GM18511 (cell line): Measurements from ENCODE around the gene ALDH16A1.
A peak's percentile ranks its signal among the peaks of the same experiment; 100 is the strongest.

ENCODE experiments used
- ATAC-seq: cut with Tn5 transposase; IDR thresholded peaks from one replicate; pipeline ENCODE4 v1.9.1; 2021; ENCODE audit warnings: mild to moderate bottlenecking, moderate library complexity; ENCODE audit not compliant: unreplicated experiment

Gene ALDH16A1

DNA sequence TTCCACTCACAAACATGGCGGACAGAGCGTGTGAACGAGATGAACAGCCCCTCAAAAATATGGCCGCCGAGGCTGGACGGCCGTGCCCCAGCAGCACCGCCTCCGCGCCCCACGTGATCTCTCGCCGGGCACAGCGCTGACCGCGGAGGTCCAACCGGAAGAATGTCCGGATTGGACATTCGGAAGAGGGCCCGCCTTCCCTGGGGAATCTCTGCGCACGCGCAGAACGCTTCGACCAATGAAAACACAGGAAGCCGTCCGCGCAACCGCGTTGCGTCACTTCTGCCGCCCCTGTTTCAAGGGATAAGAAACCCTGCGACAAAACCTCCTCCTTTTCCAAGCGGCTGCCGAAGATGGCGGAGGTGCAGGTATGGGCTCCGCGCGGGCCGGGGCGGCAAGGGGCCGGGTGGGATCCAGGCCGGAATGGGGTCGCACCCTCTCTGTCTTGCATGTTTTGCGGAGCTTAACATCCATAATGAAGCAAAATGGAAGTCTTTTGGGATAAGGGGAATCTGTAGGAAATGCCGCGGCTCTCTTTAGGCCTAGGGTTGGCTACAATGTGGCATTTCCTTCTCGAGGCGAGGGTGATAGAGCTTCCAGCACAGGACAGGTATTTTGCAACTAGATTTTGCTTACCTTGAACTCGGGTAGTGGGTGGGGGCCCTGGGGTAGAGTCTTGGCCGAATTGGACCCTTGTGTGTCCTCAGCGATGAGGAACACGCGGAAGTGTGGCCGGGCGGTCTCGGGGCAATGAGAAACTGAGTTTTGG lies 34.4 kb downstream of the ALDH16A1 start, which contains the start of gene RPL13A:
TSS of gene RPL13A (plus strand) at position 332 of the 769 bp plus-strand sequence. CDS start at position 354, 22 bp downstream.
- peak; percentile 91 for ATAC-seq

DNA sequence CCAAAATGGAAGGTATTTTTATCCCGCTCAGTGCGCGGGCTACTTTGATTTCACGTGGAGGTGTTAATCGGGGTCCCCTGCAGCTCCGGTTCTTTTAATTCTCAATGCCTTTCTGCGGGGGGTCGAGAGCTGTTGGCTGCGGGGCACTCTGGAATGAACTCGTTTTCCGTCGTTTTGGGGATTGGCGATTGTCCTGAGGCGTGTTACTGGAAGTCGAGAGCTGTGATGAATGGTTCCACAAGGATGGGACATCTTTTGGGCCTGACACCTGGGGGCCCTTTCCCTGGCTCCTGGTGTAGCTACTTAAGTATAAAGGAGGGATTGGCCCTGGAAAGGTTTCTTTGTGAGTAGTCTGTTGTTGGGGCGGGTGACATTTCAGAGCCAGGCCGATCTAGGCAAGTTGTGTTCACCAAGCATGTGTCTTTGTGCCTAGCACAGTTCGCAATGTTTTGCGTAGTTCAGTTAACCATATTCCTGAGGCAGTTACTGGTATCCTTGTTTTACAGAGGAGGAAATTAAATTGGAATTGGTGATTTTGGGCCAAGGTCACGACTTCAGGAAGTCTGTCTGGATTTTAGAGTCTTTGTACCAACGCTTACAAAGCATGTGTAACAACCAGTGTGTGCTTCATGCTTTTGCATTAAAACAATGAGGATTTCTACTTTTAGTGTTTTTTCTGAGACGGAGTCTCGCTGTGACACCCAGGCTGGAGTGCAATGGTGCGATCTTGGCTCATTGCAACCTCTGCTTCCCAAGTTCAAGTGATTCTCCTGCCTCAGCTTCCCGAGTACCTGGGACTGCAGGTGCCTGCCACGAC lies 35.2 kb downstream of the ALDH16A1 start:
- no peak for ATAC-seq

DNA sequence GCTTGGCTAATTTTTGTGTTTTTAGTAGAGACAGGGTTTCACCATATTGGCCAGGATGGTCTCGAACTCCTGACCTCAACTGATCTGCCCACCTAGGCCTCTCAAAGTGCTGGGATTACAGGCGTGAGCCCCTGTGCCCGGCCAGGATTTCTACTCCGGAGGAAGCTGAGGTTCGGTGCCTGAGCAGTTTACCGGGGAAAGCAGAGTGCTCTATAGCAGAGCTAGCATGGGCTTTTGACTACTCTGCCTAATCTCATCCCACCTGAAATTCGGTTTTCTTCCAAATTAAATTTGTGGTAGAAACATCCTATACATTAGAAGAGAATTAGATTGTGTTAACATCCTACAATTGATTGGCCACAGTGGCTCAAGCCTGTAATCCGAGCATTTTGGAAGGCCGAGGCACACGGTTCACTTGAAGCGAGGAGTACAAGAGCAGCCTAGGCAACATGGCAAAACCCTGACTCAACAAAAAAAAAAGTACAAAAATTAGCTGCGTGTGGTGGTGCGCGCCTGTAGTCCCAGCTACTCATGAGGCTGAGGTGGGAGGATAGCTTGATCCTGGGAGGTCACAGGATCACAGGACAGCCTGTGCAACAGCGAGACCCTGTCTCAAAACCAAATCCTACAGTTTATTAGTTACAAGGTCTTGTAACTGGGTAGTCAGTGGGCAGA lies 36.0 kb downstream of the ALDH16A1 start:
- no peak for ATAC-seq

DNA sequence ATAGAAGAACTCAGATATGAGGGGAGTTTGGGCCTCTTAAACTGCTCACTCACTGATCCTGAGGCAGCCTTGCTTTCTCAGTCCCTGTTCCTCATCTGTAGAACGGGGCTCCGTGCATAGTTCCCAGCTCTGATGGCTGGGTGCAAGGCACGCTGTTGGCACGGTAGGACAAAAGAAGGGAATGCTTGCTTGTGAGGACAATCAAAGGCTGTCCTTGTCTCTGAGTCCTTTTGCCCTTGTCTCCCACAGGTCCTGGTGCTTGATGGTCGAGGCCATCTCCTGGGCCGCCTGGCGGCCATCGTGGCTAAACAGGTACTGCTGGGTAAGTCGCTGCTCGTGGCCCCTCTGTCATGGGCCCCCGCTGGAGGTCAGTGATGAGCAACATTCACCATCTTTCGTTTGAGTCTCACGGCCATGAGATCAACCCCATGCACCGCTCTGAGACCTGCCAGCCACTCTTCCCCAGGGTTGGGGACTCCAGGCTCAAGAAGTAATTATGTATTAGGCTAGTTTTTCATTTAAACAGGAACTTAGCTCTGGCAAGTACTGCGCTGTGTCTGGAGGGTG lies 36.7 kb downstream of the ALDH16A1 start:
- no peak for ATAC-seq

DNA sequence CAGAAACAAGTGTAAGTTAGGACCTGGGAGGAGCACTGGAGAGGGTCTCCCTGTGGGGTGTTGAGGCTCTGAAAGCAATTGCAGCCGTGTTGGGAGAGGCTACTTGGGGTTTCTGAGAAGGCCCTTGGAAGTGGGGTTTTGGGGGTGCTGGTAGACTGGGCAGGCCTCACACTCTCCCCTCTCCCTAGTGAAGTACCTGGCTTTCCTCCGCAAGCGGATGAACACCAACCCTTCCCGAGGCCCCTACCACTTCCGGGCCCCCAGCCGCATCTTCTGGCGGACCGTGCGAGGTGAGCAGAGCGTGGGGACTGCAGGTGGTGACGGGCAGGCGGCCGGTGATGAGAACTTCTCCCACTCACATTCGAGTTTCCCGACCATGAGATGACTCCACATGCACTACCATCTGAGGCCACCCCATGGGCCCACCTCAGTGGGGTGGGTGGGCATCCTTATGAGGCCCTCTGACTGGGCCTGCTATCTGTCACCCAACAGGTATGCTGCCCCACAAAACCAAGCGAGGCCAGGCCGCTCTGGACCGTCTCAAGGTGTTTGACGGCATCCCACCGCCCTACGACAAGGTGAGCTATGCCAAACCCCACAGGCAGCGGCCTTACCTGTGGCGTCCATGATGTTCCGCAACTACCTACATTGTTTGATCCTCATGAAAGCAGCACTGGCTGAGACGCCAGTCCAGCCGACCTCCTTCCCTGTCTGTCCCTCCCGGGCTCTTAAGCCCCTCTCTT lies 37.4 kb downstream of the ALDH16A1 start:
- no peak for ATAC-seq

DNA sequence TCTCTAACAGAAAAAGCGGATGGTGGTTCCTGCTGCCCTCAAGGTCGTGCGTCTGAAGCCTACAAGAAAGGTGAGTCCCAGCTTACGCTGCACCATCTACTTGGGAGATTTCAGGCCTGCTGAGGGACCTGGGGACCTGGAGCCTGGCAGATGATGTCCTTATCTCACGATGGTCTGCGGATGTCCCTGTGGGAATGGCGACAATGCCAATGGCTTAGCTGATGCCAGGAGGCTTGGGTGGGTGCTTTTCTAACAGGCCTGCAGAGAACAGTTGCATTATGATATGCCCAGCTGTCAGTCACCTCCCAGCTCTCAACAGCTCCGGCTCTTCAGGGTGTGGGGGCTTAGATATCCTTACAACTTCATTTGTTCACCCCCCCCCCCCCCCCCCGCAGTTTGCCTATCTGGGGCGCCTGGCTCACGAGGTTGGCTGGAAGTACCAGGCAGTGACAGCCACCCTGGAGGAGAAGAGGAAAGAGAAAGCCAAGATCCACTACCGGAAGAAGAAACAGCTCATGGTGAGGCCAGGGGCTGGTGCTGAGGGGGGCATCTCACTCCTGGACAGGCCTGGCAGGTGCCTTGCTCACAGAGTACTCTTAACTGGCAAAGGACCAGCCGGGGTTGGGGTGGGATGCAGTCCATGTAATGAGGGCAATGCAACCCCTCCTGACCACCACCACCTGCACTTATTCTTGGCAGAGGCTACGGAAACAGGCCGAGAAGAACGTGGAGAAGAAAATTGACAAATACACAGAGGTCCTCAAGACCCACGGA lies 38.2 kb downstream of the ALDH16A1 start:
- no peak for ATAC-seq

DNA sequence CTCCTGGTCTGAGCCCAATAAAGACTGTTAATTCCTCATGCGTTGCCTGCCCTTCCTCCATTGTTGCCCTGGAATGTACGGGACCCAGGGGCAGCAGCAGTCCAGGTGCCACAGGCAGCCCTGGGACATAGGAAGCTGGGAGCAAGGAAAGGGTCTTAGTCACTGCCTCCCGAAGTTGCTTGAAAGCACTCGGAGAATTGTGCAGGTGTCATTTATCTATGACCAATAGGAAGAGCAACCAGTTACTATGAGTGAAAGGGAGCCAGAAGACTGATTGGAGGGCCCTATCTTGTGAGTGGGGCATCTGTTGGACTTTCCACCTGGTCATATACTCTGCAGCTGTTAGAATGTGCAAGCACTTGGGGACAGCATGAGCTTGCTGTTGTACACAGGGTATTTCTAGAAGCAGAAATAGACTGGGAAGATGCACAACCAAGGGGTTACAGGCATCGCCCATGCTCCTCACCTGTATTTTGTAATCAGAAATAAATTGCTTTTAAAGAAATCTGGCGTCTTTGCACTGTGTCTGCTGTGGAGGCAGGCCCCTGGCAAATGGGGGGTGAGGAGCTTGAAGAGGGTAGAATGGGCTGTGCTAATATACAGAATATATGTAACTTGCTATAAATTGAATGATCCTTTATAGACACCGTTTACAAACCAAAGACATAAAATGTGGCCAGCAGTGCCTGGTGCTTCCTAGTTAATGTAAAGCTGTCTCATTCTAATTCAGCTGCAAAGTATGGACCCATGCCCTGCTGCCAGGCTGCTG lies 39.0 kb downstream of the ALDH16A1 start:
- no peak for ATAC-seq

DNA sequence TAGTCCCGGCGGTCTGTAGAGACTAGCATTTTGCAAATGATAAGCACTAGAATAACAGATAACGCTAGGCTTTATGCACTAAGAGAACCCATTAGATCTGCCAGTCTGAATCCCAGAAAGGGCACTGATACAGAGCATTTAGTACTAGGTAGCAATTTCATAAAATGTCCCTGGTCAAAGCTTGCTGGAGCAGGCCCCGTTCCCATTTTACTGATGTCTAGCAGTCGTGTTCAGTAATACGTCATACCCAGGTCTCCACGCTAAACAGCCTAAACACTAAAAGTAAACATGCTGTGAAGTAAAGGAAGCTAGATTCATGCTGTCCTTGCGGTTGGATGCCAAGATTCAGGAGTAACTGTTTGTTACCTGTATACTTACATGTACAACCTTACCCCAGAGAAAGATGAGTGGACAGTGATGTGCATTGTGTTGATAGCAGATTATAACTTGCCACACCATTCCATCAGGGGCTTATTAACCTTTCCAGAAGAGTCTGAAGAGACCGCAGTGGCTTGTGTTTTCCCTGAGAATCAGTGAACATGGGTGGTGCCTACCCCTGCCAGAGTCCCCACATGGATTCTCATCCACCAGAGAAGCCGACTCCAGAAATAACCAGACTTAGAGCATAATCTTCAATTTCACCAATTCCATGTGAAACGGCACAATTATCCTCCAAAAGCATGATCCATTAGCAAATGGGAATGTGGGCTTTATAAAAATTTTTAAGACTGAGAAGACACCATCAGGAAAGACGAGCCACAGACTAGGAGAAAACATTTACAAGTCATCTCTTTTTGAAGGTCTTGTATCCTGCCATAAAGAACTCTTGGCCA lies 39.8 kb downstream of the ALDH16A1 start:
- no peak for ATAC-seq

DNA sequence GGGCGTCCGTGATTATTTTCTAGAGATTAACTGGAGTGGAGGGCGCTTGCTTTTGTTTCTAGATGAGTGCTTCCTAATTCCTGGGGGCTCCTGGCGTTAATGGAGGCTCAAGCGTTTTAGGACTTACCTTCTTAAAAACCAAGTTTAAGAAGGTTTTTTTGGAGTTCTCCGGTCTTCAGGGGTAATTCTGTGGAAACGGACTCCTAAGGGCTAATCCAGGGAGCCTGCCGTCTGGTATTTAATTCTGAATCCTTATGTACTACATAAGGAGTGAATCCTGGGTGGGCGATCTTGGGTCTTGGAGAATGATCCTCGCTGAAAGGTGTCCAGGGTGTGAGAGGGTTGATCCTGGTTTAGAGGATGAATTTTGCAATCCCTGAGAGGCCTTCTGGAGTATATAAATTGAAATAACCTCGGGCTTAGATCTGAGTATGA lies 43.6 kb downstream of the ALDH16A1 start:
- no peak for ATAC-seq

DNA sequence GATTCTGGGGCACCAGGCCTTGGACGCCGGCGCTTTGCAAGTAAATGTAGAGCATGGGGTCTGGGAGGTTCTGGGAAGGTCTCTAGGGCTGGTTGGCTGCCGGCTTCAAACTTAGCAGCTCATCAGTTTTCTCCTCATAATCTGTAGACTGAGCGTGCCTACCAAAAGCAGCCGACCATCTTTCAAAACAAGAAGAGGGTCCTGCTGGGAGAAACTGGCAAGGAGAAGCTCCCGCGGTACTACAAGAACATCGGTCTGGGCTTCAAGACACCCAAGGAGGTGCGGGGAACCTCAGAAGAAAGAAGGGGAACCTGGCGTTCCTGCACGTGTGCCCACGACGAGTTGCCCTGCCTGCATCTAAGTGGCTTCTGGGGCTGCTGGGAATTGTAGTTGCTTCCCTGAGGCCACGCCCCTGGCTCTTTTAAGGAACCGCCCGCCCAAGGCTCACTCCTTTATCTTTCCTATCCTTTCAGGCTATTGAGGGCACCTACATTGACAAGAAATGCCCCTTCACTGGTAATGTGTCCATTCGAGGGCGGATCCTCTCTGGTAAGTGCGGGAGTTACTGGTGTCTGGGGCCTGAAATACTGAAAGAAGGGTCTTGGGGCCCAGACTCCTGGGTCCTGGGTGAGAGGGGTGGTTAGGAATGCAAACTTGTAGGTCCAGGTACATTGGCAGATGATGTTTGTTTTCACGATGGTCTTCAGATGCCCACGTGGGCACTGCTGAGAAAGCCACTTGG lies 44.2 kb downstream of the ALDH16A1 start:
- ATAC-seq: no peak

DNA sequence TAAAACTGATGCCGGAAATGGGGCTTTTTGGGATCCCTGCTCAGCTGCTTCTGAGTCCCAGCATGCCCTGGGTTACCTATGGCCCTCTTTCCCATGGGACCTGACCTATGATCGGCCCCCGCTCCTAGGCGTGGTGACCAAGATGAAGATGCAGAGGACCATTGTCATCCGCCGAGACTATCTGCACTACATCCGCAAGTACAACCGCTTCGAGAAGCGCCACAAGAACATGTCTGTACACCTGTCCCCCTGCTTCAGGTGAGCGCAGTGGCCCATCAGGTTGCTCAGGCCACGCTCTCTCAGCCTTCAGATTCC lies 44.7 kb downstream of the ALDH16A1 start:
- no peak for ATAC-seq

DNA sequence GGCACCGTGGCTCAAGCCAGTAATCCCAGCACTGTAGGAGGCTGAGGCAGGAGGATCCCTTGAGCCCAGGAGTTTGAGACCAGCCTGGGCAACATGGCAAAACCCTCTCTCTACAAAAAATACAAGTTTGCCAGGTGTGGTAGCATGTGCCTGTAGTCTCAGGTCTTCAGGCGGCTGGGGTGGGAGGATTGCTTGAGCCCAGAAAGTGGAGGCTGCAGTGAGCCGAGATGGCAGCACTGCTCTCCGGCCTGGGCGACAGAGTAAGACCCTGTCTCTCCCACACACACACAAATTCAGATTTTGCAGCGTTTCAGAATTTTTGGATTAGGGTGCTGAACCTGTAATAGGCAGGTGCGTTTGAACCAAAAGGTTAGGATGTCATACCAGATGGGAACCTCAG lies 45.5 kb downstream of the ALDH16A1 start:
- no peak for ATAC-seq

DNA sequence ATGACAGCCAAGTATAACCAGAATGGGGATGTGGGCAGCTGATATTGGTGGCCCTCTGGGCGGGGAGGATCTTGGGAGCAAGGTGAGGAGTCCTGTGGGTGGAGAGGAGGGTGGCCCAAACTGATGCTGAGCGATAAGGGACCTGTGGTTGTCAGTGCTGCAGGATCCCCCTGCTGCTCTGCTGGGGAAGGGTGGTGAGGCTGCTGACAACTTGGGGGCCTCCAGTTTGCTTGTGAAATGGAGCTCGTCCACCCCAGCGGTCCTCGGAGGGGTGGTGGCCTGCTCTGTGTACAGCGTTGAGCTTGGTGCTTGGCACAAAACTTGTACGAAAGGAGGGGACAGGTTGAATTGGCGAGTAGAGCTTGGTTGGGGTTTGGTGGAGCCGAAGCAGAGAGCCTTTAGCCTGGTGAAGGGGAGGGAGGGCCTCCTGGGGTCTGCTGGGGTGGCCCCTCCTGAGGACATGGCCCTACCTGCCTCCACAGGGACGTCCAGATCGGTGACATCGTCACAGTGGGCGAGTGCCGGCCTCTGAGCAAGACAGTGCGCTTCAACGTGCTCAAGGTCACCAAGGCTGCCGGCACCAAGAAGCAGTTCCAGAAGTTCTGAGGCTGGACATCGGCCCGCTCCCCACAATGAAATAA lies 46.1 kb downstream of the ALDH16A1 start:
- ATAC-seq: no peak

DNA sequence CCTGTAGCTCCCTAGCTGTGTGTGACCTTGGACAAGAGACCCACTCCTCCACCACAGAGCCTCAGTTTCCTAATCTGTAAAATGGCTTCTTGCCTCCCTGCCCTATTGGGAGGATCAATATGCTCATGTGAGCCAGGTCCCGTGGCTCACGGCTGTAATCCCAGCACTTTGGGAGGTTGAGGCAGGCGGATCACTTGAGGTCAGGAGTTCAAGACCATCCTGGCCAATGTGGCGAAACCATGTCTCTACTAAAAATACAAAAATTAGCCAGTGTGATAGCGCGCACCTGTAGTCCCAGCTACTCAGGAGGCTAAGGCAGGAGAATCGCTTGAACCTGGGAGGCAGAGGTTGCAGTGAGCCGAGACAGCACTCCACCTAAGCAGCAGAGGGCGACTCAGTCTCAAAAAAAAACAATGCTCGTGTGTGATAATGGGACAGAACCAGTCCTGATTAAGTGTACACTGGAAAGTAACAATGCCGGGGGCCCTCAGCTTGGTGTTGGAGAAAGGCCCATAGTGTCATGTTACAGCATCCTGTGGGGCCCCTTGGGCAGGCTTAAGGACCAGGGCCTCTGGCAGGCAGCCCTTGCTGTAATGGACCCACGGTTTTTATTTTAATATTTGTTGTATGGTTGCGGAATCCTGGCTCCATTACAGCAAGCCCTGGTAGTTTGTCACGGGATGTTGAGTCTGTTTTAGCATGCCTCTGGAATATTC lies 50.0 kb downstream of the ALDH16A1 start:
- ATAC-seq: no peak

DNA sequence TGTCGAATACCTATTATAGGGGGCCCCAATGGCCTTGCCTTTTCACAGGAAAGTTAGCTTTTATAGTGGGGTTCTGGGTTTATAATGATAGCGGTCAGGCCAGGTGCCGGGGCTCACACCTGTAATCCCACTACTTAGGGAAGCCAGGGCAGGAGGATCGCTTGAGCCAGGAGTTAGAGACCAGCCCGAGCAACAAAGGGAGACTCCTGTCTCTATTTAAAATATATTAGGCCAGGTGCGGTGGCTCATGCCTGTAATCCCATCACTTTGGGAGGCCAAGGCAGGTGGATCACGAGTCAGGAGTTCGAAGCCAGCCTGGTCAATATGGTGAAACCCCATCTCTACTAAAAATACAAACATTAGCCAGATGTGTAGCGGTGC lies 50.5 kb downstream of the ALDH16A1 start:
- ATAC-seq: no peak

DNA sequence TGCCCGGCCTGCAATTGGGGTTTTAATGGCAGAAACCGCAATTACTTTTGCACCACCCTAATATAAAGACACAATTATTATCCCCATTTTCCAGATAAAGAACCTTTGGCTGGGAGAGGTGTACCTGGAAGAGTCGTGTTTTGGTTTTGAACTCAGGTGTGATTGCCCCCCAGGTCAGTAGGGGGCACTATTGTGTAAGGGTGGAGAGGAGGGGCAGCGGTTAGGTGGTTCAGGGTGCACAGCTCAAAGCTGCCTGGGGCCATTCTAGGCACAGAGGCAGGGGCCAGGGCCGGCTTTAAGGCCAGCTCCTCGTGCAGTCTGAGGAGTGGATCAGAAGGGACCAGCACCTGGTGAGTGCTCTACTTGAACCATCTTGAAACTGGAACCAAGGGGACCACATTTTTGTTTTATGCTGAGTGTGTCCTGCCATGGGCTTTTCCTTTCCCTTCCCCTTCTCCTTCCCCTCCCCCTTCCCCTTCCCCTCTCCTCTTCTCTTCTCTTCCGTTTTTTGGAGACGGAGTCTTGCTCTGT lies 53.6 kb downstream of the ALDH16A1 start:
- no peak for ATAC-seq
